ENCODE data around the gene NT5M. TPM values are rescaled to one million over a fixed set of nuclear protein-coding genes. Genes with fewer than 3 reads are reported as not detected.
"Not testable (repeated sequence)": the region's sequence is repeated elsewhere in the genome, so short reads cannot be mapped to it uniquely, and the experiment has no call there.

Gene NT5M
- total RNA-seq, 1 donor from 2014 or later, result 5.9 TPM

GRCh38 chr17:17258998-17259397 is 44.2 kb upstream of the NT5M start:
- no peak for TF ChIP-seq CTCF (conservative IDR thresholded peaks at IDR 0.05)
- Mint-ChIP-seq H3K36me3 (peaks cover 40% of the 10 kb centered on the region), H3K4me3 (no peak overlapping the region), H3K27ac (no peak overlapping the region), H3K4me1 (ENCODE audit: unreplicated experiment) (no peaks in the 10 kb centered on the region), H3K9me3 (no peaks in the 10 kb centered on the region), H3K27me3 (no peaks in the 10 kb centered on the region)
- no peak for DNase-seq (ENCODE audit: extremely low spot score, unreplicated experiment)

- no peak for DNase-seq (ENCODE audit: extremely low spot score, unreplicated experiment)
- peaks cover 40% of the 10 kb centered on the region for H3K36me3 Mint-ChIP-seq
- H3K4me3 Mint-ChIP-seq, result no peak overlapping the region
- no peak overlapping the region for H3K27ac Mint-ChIP-seq
- H3K27me3 Mint-ChIP-seq, result no peaks in the 10 kb centered on the region
- no peaks in the 10 kb centered on the region for H3K9me3 Mint-ChIP-seq
- H3K4me1 Mint-ChIP-seq (ENCODE audit: unreplicated experiment), result no peaks in the 10 kb centered on the region
- no peak for TF ChIP-seq CTCF (conservative IDR thresholded peaks at IDR 0.05)
Measured at GRCh38 chr17:17264430-17264829, 38.7 kb upstream of the NT5M start.

GRCh38 chr17:17269926-17270773 is 33.0 kb upstream of the NT5M start:
- H3K4me3 Mint-ChIP-seq, result no peak overlapping the region
- no peak for DNase-seq (ENCODE audit: extremely low spot score, unreplicated experiment)
- no peaks in the 10 kb centered on the region for H3K9me3 Mint-ChIP-seq
- TF ChIP-seq CTCF (conservative IDR thresholded peaks at IDR 0.05), result peak; percentile 62
- peaks cover 20% of the 10 kb centered on the region for H3K36me3 Mint-ChIP-seq
- no peak overlapping the region for H3K27ac Mint-ChIP-seq
- H3K27me3 Mint-ChIP-seq, result no peaks in the 10 kb centered on the region
- H3K4me1 Mint-ChIP-seq (ENCODE audit: unreplicated experiment), result no peaks in the 10 kb centered on the region

GRCh38 chr17:17275971-17276370 is 27.2 kb upstream of the NT5M start:
- Mint-ChIP-seq H3K27ac (no peak overlapping the region), H3K4me3 (no peak overlapping the region), H3K9me3 (no peaks in the 10 kb centered on the region), H3K36me3 (peaks cover 12% of the 10 kb centered on the region), H3K4me1 (ENCODE audit: unreplicated experiment) (peaks cover 13% of the 10 kb centered on the region), H3K27me3 (no peaks in the 10 kb centered on the region)
- no peak for DNase-seq (ENCODE audit: extremely low spot score, unreplicated experiment)
- no peak for TF ChIP-seq CTCF (conservative IDR thresholded peaks at IDR 0.05)

- Mint-ChIP-seq H3K36me3 (peaks cover 12% of the 10 kb centered on the region), H3K4me1 (ENCODE audit: unreplicated experiment) (peaks cover 26% of the 10 kb centered on the region)
- not testable (repeated sequence) for H3K27ac Mint-ChIP-seq; H3K9me3 Mint-ChIP-seq; H3K27me3 Mint-ChIP-seq; H3K4me3 Mint-ChIP-seq; DNase-seq (ENCODE audit: extremely low spot score, unreplicated experiment)
Measured at GRCh38 chr17:17277431-17277830, 25.7 kb upstream of the NT5M start.

- Mint-ChIP-seq H3K4me3 (peak overlapping the region; percentile 92), H3K27ac (peak overlapping the region; percentile 51), H3K27me3 (peaks cover 3% of the 10 kb centered on the region), H3K36me3 (peaks cover 8% of the 10 kb centered on the region), H3K9me3 (no peaks in the 10 kb centered on the region), H3K4me1 (ENCODE audit: unreplicated experiment) (peaks cover 27% of the 10 kb centered on the region)
- TF ChIP-seq CTCF (conservative IDR thresholded peaks at IDR 0.05), result no peak
- no peak for DNase-seq (ENCODE audit: extremely low spot score, unreplicated experiment)
Measured at GRCh38 chr17:17279316-17279715, 23.9 kb upstream of the NT5M start.
